ENCODE data around the gene PCDHGA1.

DNA sequence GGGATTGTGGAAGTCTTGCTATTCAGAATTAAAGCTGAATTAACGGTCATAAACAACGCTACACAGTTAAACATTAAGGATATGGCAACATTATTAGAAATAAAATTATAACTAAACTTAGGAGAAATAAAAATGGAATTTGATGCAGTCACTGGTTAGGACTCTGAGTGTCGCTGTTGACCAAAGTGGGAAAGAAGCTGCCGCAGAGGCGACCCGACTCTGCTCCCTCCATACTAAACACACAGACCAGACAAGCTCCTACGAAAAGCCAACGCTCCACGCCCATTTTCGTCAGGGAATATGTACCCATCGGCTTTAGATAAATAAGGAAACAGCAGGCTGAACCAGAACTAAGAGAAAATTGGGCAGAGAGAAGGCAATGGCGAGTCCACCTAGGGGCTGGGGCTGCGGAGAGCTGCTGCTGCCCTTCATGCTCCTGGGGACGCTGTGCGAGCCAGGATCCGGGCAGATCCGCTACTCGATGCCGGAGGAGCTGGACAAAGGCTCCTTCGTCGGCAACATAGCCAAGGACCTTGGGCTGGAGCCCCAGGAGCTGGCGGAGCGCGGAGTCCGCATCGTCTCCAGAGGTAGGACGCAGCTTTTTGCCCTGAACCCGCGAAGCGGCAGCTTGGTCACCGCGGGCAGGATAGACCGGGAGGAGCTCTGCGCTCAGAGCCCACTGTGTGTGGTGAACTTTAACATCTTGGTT lies 33.8 kb downstream of the PCDHGA1 start, which contains the start of gene PCDHGA5:
- TF ChIP-seq BHLHE40 (IDR thresholded peaks at IDR 0.05; ENCODE audit: borderline replicate concordance) = no peak
- TF ChIP-seq SP1 (IDR thresholded peaks at IDR 0.05) = no peak
- TF ChIP-seq FOXM1 (IDR thresholded peaks at IDR 0.05; ENCODE audit: borderline replicate concordance) = no peak
- no peak for TF ChIP-seq HDGF (IDR thresholded peaks at IDR 0.05; ENCODE audit: borderline replicate concordance)
- no peak for TF ChIP-seq CTBP1 (IDR thresholded peaks at IDR 0.05; ENCODE audit: borderline replicate concordance)
- TF ChIP-seq L3MBTL2 (conservative IDR thresholded peaks at IDR 0.05) = no peak

Data from HEK293T (cell line).